Testis (tissue), 3 donors: ENCODE results near the gene LGI1. TPM values are rescaled to one million over a fixed set of nuclear protein-coding genes. Genes with fewer than 3 reads are reported as not detected.

Experiments used
- DNase-seq: peaks from one replicate; pipeline ENCODE4 v3.0.0-alpha.2; 2019
- H3K27ac ChIP-seq, 2 donors: fragments of 200-600 bp; sonication (generic); one replicate each; pipeline ENCODE4 v1.5.1; 2019
- H3K27me3 ChIP-seq: fragments of 200-600 bp; sonication (generic); one replicate; pipeline ENCODE4 v1.5.1; 2019
- H3K36me3 ChIP-seq: fragments of 200-600 bp; sonication (generic); one replicate; pipeline ENCODE4 v1.5.1; 2017; ENCODE audit warnings: low read depth; ENCODE audit errors: missing control alignments
- H3K4me1 ChIP-seq: fragments of 200-600 bp; sonication (generic); one replicate; pipeline ENCODE4 v1.5.1; 2019
- H3K4me3 ChIP-seq, 2 donors: fragments of 200-600 bp; sonication (generic); one replicate each; pipeline ENCODE4 v1.5.1; 2017 to 2019
- H3K9me3 ChIP-seq: fragments of 200-600 bp; sonication (generic); one replicate; pipeline ENCODE4 v1.5.1; 2017
- POLR2A ChIP-seq: fragments of 450-650 bp; IDR thresholded peaks from one replicate; pipeline ENCODE4 v1.6.1; 2017; ENCODE audit warnings: antibody characterized with exemption, mild to moderate bottlenecking, moderate library complexity
- WGBS, 2 donors: methylation state at CpG; one replicate each; pipeline ENCODE4 v1.1.5; 2018; 5-methylcytosine and 5-hydroxymethylcytosine counted together
- intact Hi-C: fragments of 100-400 bp; cut with DNase I; formaldehyde crosslinking; loops from one replicate; pipeline ENCODE4 v1.15.1; 2023; ENCODE audit warnings: low total_unique reads
- polyA plus RNA-seq: library from polyadenylated mRNA; stranded (reverse); fragments of 350-450 nt; fragmentation: Illumina TruSeq; extraction: RNeasy Lipid Tissue Mini Kit (QIAGEN cat#74804); gene quantifications from one replicate; pipeline ENCODE4 v1.2.3, GENCODE V29; 2014; ENCODE audit warnings: low read depth, low replicate concordance; ENCODE audit not compliant: insufficient read depth
- total RNA-seq, 2 donors: library from RNA; depleted of rRNA; stranded (reverse); fragments of >200 nt; gene quantifications; one replicate each; pipeline ENCODE4 v1.2.3, GENCODE V29; 2016
- TF ChIP-seq, protein P1 (sequence below), 3 experiments: fragments of 450-650 bp in 2 of 3; fragments of 200-600 bp in 1 of 3; sonication (generic) in 1 of 3; IDR thresholded peaks; one replicate each; pipeline ENCODE4 v1.5.1; 2016 to 2019; ENCODE audit warnings: antibody characterized with exemption in 3 of 3, mild to moderate bottlenecking in 2 of 3, moderate library complexity in 1 of 3

Gene LGI1
- total and polyA plus RNA-seq, 3 donors from 2014 or later: 0.56 to 2.1 (median 1.0) TPM

DNA sequence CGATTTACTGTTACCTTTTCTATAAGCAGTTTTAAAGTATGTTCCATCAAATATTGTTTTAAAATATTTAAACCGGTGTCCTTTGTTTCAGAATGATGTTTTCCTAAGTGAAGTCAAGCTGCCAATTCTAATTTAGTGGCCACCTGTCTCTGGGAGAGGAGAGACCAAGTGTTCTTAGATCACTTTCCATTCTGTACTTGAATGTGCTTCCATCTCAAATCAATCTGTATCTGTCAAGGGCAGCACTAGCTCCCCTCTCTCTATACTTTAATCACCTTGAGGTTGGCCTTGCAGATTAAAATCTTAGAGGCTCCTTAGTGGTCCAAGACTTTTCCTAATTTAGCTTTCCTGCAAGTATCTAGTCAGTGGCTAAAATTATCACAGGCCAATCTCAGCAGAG lies 49.6 kb downstream of the LGI1 start:
- intact Hi-C loops: no loop called here
- H3K27me3 ChIP-seq: no peaks in the 10 kb centered on the region
- H3K36me3 ChIP-seq: no peaks in the 10 kb centered on the region
- H3K9me3 ChIP-seq: no peaks in the 10 kb centered on the region
- WGBS, 2 donors: 88 to 96% methylated on average over 2 of the region's 2 CpGs
- H3K27ac ChIP-seq: no peak overlapping the region
- no peak overlapping the region for H3K4me3 ChIP-seq
- no peak for DNase-seq
- TF ChIP-seq, protein P1, sequence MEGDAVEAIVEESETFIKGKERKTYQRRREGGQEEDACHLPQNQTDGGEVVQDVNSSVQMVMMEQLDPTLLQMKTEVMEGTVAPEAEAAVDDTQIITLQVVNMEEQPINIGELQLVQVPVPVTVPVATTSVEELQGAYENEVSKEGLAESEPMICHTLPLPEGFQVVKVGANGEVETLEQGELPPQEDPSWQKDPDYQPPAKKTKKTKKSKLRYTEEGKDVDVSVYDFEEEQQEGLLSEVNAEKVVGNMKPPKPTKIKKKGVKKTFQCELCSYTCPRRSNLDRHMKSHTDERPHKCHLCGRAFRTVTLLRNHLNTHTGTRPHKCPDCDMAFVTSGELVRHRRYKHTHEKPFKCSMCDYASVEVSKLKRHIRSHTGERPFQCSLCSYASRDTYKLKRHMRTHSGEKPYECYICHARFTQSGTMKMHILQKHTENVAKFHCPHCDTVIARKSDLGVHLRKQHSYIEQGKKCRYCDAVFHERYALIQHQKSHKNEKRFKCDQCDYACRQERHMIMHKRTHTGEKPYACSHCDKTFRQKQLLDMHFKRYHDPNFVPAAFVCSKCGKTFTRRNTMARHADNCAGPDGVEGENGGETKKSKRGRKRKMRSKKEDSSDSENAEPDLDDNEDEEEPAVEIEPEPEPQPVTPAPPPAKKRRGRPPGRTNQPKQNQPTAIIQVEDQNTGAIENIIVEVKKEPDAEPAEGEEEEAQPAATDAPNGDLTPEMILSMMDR (IDR thresholded peaks at IDR 0.05): no peak
- TF ChIP-seq POLR2A: no peak
- no peaks in the 10 kb centered on the region for H3K4me1 ChIP-seq

DNA sequence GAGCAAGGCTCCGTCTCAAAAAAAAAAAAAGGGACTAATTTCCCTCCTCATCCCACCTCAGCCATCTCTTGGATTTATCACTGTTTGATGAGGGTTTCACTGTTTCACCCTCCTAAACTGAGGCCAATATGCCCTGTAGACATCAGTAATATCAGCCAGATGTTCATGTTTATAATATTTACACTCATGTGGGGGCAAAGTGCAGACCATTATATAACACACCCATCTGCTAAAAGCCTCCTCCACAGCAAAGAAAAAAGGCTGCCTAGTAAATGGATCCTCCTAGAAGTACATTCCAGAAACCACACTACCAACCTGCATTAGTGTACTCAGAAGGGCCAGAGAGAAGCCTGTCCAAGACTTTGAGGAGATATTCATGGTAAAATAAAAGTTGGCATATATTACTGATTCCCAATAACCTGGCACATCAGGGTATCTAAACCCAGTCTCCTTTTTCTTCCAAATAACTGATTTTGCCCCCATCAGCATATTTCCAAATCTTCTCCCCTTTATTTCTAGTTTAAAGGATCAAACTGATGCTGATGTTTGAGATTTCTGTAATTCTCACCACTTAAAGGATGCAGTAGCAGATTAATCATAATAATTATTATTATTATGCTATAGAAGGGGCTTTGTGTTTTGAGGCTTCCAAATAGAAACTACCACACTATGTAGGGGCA lies 55.1 kb downstream of the LGI1 start:
- peaks cover 7% of the 10 kb centered on the region for H3K4me1 ChIP-seq

DNA sequence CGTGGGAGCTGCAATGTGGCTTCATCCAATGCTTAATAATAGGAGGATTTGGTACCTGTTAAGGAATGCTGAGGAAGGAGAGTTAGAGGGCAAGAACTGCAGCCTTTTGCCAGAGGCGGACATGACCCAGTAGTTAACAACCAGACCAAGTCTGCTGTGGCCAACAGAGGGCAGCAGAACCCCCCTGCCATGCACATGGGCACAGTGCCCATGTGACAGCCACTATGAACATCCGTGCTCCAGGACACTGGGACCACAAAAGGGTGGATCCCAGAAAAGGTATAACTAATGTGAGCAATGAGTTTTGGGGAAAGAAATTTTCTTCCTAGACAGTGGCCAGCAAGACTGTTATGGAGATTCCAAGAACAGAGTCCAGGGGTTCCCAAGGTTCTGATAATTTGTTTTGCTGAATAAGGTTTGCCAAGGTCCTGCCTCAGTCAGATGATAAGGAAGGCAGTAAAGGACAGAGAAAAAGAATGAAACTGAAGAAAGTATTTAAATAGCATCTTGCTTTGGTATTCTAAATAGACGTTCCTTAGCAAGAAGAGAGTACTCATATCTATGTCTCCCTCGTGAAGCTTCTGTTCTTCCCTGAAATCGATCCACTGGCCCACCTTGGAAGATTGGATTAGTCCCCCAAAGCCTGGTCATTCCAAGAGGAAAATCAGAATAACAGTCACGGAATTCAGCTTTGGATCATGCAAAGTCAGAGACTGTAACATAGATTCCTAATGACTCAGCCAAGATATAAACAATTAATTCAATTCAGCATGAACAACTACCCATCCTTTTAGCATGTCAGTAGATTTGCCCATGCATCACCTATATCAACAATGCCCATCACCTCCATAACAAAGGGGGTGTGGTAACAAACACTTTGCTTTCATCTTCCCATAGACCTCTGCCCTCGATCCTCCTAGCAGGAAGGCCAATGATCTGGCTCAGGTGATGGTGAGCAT lies 56.0 kb downstream of the LGI1 start:
- 66 to 68% methylated on average over 8 of the region's 8 CpGs for WGBS, 2 donors
- Histone ChIP-seq H3K27ac (no peak overlapping the region), H3K36me3 (no peaks in the 10 kb centered on the region), H3K4me1 (peaks cover 7% of the 10 kb centered on the region), H3K27me3 (no peaks in the 10 kb centered on the region), H3K9me3 (no peaks in the 10 kb centered on the region), H3K4me3 (no peak overlapping the region)
- intact Hi-C loops: loop anchor here (10.0 kb wide), 1 partner anchor 109 kb away; the partner anchor contains the start of gene FRA10AC1
- peak; percentile 81 for DNase-seq
- TF ChIP-seq, protein P1 (IDR thresholded peaks at IDR 0.05): peak; percentile 5 to 54 (median 26)
- TF ChIP-seq POLR2A: no peak

More for the DNA sequence above, 55.1 kb downstream of the LGI1 start:
- intact Hi-C loops: loop anchor here (10.0 kb wide), 1 partner anchor 108 kb away; the partner anchor contains the start of gene FRA10AC1
- no peaks in the 10 kb centered on the region for H3K9me3 ChIP-seq
- no peaks in the 10 kb centered on the region for H3K36me3 ChIP-seq
- no peak for DNase-seq
- H3K27me3 ChIP-seq: no peaks in the 10 kb centered on the region
- TF ChIP-seq POLR2A: no peak
- TF ChIP-seq, protein P1 (IDR thresholded peaks at IDR 0.05): no peak
- WGBS, 2 donors: 53% methylated on average over 1 of the region's 1 CpG; no CpG with 5 or more reads in 1 of the 2 donors
- no peak overlapping the region for H3K4me3 ChIP-seq
- no peak overlapping the region for H3K27ac ChIP-seq

DNA sequence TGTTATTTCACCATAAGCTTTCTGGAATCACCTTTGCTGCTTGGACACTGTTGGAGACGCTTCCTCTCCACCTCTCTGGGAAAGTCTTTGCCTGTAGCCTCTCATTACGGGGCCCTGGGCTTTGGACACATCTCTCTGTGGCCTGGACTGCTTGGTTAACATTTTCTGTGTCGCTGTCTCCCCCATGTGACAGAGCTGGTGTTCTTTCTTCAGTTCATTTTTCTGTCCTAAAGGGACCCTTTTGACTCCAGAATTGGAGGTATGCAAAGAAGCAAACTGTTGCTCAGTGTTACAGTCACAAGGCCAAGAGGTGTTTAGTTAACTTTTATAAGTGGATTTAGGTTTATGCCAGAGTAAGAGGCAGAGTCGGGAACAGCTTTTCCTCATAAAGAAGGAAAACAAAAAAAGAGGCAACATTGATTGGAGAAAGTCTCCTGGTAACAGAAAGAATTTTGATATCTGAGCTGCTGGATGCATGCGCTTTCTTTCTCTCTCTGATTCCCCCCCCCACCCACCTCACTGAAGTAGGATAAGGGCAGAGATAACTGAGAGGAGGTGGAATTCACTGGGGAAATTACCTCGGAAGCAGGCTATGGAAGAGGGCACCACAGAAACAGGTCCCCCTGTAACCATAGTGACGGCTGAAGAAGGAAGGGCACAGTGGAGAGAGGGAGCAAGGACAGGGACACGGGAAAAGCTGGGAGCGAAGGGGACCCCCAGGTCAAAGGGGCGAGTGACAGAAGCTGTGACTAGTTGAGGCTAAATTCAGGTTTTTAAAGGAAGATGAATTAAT lies 57.8 kb downstream of the LGI1 start:
- H3K4me1 ChIP-seq: peaks cover 7% of the 10 kb centered on the region
- no peak overlapping the region for H3K4me3 ChIP-seq
- no peaks in the 10 kb centered on the region for H3K36me3 ChIP-seq
- DNase-seq: peak; percentile 23
- no peak overlapping the region for H3K27ac ChIP-seq
- no peak for TF ChIP-seq POLR2A
- TF ChIP-seq, protein P1 (IDR thresholded peaks at IDR 0.05): no peak
- 16 to 22% methylated on average over 10 of the region's 10 CpGs for WGBS, 2 donors
- H3K27me3 ChIP-seq: no peaks in the 10 kb centered on the region
- intact Hi-C loops: loop anchor here (10.0 kb wide), 1 partner anchor 111 kb away; the partner anchor contains the start of gene FRA10AC1
- no peaks in the 10 kb centered on the region for H3K9me3 ChIP-seq
